B cell (primary cell): ENCODE results near the gene PRSS3.

Experiments
- EZH2 ChIP-seq: IDR thresholded peaks from 2 replicates; pipeline ENCODE4 v1.6.1; 2012; ENCODE audit warnings: borderline replicate concordance, low read depth, mild to moderate bottlenecking, moderate library complexity, low read length; ENCODE audit not compliant: insufficient read depth, poor library complexity, severe bottlenecking
- TF ChIP-seq, protein P1 (sequence below): fragments of 200-600 bp; IDR thresholded peaks from one replicate; pipeline ENCODE4 v1.8.0; 2022; ENCODE audit warnings: antibody characterized with exemption, mild to moderate bottlenecking

- TF ChIP-seq, protein P1, sequence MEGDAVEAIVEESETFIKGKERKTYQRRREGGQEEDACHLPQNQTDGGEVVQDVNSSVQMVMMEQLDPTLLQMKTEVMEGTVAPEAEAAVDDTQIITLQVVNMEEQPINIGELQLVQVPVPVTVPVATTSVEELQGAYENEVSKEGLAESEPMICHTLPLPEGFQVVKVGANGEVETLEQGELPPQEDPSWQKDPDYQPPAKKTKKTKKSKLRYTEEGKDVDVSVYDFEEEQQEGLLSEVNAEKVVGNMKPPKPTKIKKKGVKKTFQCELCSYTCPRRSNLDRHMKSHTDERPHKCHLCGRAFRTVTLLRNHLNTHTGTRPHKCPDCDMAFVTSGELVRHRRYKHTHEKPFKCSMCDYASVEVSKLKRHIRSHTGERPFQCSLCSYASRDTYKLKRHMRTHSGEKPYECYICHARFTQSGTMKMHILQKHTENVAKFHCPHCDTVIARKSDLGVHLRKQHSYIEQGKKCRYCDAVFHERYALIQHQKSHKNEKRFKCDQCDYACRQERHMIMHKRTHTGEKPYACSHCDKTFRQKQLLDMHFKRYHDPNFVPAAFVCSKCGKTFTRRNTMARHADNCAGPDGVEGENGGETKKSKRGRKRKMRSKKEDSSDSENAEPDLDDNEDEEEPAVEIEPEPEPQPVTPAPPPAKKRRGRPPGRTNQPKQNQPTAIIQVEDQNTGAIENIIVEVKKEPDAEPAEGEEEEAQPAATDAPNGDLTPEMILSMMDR: no peak
- TF ChIP-seq EZH2: no peak
Observed at GRCh38 chr9:33781736-33782135, 13.6 kb upstream of the PRSS3 start.
